Activated naive CD8-positive, alpha-beta T cell treated with anti-CD3 and anti-CD28 coated beads, Interleukin-2, amount 10 ng/mL, durations not matched to agents 7 days and 5 days (primary cell): ENCODE measurements around the gene PRR14L. TPM values are rescaled to one million over a fixed set of nuclear protein-coding genes. Genes with fewer than 3 reads are reported as not detected.

Experiments used
- ATAC-seq: fragments of 150-1000 bp; cut with Tn5 transposase; one replicate; pipeline ENCODE4 v1.10.0; 2021; ENCODE audit warnings: low read depth, moderate library complexity
- POLR2A ChIA-PET: fragments of 350-600 bp; sonication (Branson Sonifier 250); formaldehyde crosslinking; loops from one replicate; lab custom pipeline; 2021; ENCODE audit warnings: antibody characterized with exemption; lab: Charles Lee
- DNase-seq: peaks from one replicate; pipeline ENCODE4 v3.0.0; 2021
- H3K27ac Mint-ChIP-seq: one replicate; pipeline ENCODE4 v1.8.0; 2022; ENCODE audit warnings: mild to moderate bottlenecking, mixed read lengths
- H3K27me3 Mint-ChIP-seq: one replicate; pipeline ENCODE4 v1.8.0; 2022; ENCODE audit warnings: mild to moderate bottlenecking, moderate library complexity, mixed read lengths
- H3K36me3 Mint-ChIP-seq: one replicate; pipeline ENCODE4 v1.8.0; 2021; ENCODE audit warnings: mild to moderate bottlenecking, mixed read lengths
- H3K4me1 Mint-ChIP-seq: one replicate; pipeline ENCODE4 v1.8.0; 2021; ENCODE audit warnings: mixed read lengths
- H3K4me3 Mint-ChIP-seq: one replicate; pipeline ENCODE4 v1.8.0; 2022; ENCODE audit warnings: mild to moderate bottlenecking, moderate library complexity, mixed read lengths
- H3K9me3 Mint-ChIP-seq: one replicate; pipeline ENCODE4 v1.8.0; 2021; ENCODE audit warnings: mixed read lengths
- total RNA-seq, 2 experiments: library from RNA; stranded (reverse); gene quantifications; one replicate each; pipeline ENCODE4 v1.2.3, GENCODE V29; 2021

The PRR14L gene
- total RNA-seq, 2 experiments from 2014 or later, result 62.4 to 63.6 TPM

GRCh38 chr22:31639436-31640039 is 110.4 kb downstream of the PRR14L start:
- Mint-ChIP-seq H3K4me3 (peak overlapping the region; percentile 74), H3K27me3 (no peaks in the 10 kb centered on the region), H3K4me1 (peaks cover 34% of the 10 kb centered on the region), H3K36me3 (peaks cover 4% of the 10 kb centered on the region), H3K9me3 (no peaks in the 10 kb centered on the region), H3K27ac (peak overlapping the region; percentile 85)
- DNase-seq (no peak), ATAC-seq (peak; percentile 71)
- POLR2A ChIA-PET, result interaction anchor here (0.6 to 1.8 kb wide), 3 partner anchors 9 to 107 kb away, joined by 3 to 9 read pairs (median 5); partner anchors contain the start of gene PISD

DNA sequence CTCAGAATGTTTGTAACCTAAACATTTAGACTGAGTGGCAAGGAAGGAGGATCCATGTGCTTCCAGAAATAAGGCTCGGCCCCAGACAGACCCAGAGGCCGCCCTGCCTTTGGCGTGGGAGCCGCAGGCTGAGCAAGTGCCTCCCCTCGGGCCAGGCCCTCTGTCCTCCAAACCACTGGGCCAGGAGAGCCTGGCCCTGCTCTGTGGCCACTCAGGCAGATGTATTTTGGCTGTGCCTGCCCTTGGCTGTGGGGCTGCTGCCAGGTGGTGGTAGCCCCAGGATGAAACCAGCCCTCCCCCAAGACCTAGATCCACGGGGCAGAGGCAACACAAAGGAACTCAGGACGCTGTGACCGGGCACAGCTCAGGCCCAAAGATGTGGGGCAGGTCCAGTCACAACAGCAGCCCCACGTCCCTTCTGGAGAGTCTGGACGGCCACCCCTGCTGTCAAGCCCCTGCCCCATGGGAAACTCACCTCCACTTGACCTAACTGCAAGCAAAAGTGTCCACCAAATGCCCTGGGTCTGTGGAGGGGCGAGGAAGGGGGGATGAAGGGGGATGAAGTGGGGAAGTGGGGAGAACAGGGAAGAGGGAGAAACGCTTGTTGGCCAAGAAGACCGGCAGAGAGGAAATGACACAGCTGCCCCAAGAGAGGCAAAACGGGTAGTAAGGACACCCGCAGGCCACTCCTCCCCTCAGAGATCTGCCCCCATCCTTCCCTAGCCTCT is 111.9 kb downstream of the PRR14L start:
- POLR2A ChIA-PET, result interaction anchor here (0.7 kb wide), 1 partner anchor 112 kb away, joined by 3 read pairs; no protein-coding TSS in a partner anchor
- no peaks in the 10 kb centered on the region for H3K27me3 Mint-ChIP-seq
- no peaks in the 10 kb centered on the region for H3K9me3 Mint-ChIP-seq
- peaks cover 3% of the 10 kb centered on the region for H3K36me3 Mint-ChIP-seq
- H3K27ac Mint-ChIP-seq, result peak overlapping the region; percentile 85
- ATAC-seq, result peak; percentile 38
- H3K4me1 Mint-ChIP-seq, result peaks cover 34% of the 10 kb centered on the region
- DNase-seq, result no peak
- H3K4me3 Mint-ChIP-seq, result peak overlapping the region; percentile 74

GRCh38 chr22:31637447-31637890 is 112.5 kb downstream of the PRR14L start:
- ATAC-seq (no peak), DNase-seq (no peak)
- Mint-ChIP-seq H3K27me3 (no peaks in the 10 kb centered on the region), H3K4me1 (peaks cover 34% of the 10 kb centered on the region), H3K9me3 (no peaks in the 10 kb centered on the region), H3K4me3 (no peak overlapping the region), H3K36me3 (peaks cover 3% of the 10 kb centered on the region), H3K27ac (peak overlapping the region; percentile 85)
- POLR2A ChIA-PET, result no interaction called here

GRCh38 chr22:31635638-31636306 is 114.2 kb downstream of the PRR14L start:
- no peak overlapping the region for H3K4me3 Mint-ChIP-seq
- H3K9me3 Mint-ChIP-seq, result no peaks in the 10 kb centered on the region
- peaks cover 37% of the 10 kb centered on the region for H3K4me1 Mint-ChIP-seq
- ATAC-seq, result no peak
- peak overlapping the region; percentile 70 for H3K27ac Mint-ChIP-seq
- no peak for DNase-seq
- H3K27me3 Mint-ChIP-seq, result no peaks in the 10 kb centered on the region
- POLR2A ChIA-PET, result no interaction called here
- H3K36me3 Mint-ChIP-seq, result peaks cover 1% of the 10 kb centered on the region

GRCh38 chr22:31631436-31631835 is 118.5 kb downstream of the PRR14L start:
- Mint-ChIP-seq H3K4me1 (peaks cover 31% of the 10 kb centered on the region), H3K36me3 (peaks cover 2% of the 10 kb centered on the region), H3K4me3 (peak overlapping the region; percentile 84), H3K27me3 (no peaks in the 10 kb centered on the region), H3K9me3 (no peaks in the 10 kb centered on the region), H3K27ac (peak overlapping the region; percentile 87)
- no peak for ATAC-seq
- POLR2A ChIA-PET, result interaction anchor here (1.0 to 3.6 kb wide), 6 partner anchors 8 to 345 kb away, joined by 3 to 17 read pairs (median 7); partner anchors contain the start of genes PATZ1 and SFI1
- DNase-seq, result no peak

Other genes with a start within 250 kb of the PRR14L start
- 10 to 100 TPM; 25.4 to 26.1 TPM for gene PISD, start 87.9 kb downstream of the PRR14L start, total RNA-seq
- 10 to 100 TPM; 43.6 to 46.6 TPM for gene DEPDC5, start 3.9 kb upstream of the PRR14L start, total RNA-seq
- 100 to 1,000 TPM; 159 to 160 TPM for gene YWHAH, start 194.4 kb upstream of the PRR14L start, total RNA-seq